ENCODE data around the gene LRRC23.

- TF ChIP-seq CTCF (IDR thresholded peaks at IDR 0.05) (no peak), POLR2A (IDR thresholded peaks at IDR 0.05) (no peak), EP300 (IDR thresholded peaks at IDR 0.05) (no peak)
These were observed 15.0 kb downstream of the LRRC23 start for GRCh38 chr12:6919588-6919987.

All from tibial nerve (tissue), 4 donors.